Left renal pelvis (tissue), 4 donors: Measurements from ENCODE around the gene CBFB. TPM values are rescaled to one million over a fixed set of nuclear protein-coding genes. Genes with fewer than 3 reads are reported as not detected.

Experiments used
- DNase-seq, 4 donors: peaks; one replicate each; pipeline ENCODE4 v3.0.0-alpha.2; 2013; ENCODE audit warnings: low read depth in 4 of 4, low spot score in 3 of 4
- polyA plus RNA-seq, 4 donors: library from polyadenylated mRNA; unstranded; fragments of 120-200 nt; gene quantifications; one replicate each; pipeline ENCODE4 v1.2.1, GENCODE V29; 2013; ENCODE audit not compliant: insufficient read length in 4 of 4

Gene CBFB
- polyA plus RNA-seq, 4 donors, result 69.3 to 78.9 (median 76.2) TPM

GRCh38 chr16:67089101-67089500, 60.2 kb downstream of the CBFB start:
- no peak for DNase-seq

- DNase-seq, result peak in 2 of 4 donors; percentile 35
Measured at GRCh38 chr16:67091906-67092566, 63.1 kb downstream of the CBFB start.

- no peak for DNase-seq
Measured at GRCh38 chr16:67093098-67093726, 64.3 kb downstream of the CBFB start.

GRCh38 chr16:67098599-67098998, 69.7 kb downstream of the CBFB start:
- no peak for DNase-seq

GRCh38 chr16:67100569-67101310, 71.8 kb downstream of the CBFB start:
- DNase-seq, result no peak

- no peak for DNase-seq
Measured at GRCh38 chr16:67101311-67102082, 72.5 kb downstream of the CBFB start.

GRCh38 chr16:67104061-67104460, 75.1 kb downstream of the CBFB start:
- no peak for DNase-seq

- DNase-seq, result no peak
Measured at GRCh38 chr16:67104845-67105244, 75.9 kb downstream of the CBFB start.

- no peak for DNase-seq
Measured at GRCh38 chr16:67105246-67105645, 76.3 kb downstream of the CBFB start.

- no peak for DNase-seq
Measured at GRCh38 chr16:67105881-67106280, 76.9 kb downstream of the CBFB start.

GRCh38 chr16:67108489-67108888, 79.5 kb downstream of the CBFB start:
- DNase-seq, result no peak

GRCh38 chr16:67108931-67109406, 80.0 kb downstream of the CBFB start:
- no peak for DNase-seq

GRCh38 chr16:67109407-67110135, 80.6 kb downstream of the CBFB start, which contains the start of gene PHAF1:
TSS of gene PHAF1 (plus strand) at chr16:67109941. CDS start at chr16:67110176, 235 bp downstream.
- DNase-seq, result peak; percentile 82 to 88 (median 86)

GRCh38 chr16:67111951-67112444, 83.0 kb downstream of the CBFB start:
- no peak for DNase-seq

GRCh38 chr16:67112591-67113399, 83.8 kb downstream of the CBFB start:
- no peak for DNase-seq

GRCh38 chr16:67114793-67115192, 85.8 kb downstream of the CBFB start:
- DNase-seq, result no peak

GRCh38 chr16:67115639-67116038, 86.7 kb downstream of the CBFB start:
- no peak for DNase-seq

- no peak for DNase-seq
Measured at GRCh38 chr16:67116388-67117311, 87.7 kb downstream of the CBFB start.
